Uterus (tissue), 4 donors: ENCODE results near the gene UPP1. TPM values are rescaled to one million over a fixed set of nuclear protein-coding genes. Genes with fewer than 3 reads are reported as not detected.
"Not testable (repeated sequence)": the region's sequence is repeated elsewhere in the genome, so short reads cannot be mapped to it uniquely, and the experiment has no call there.

ENCODE experiments used
- DNase-seq, 2 donors: peaks; one replicate each; pipeline ENCODE4 v3.0.0-alpha.2; 2019 to 2020
- H3K27ac ChIP-seq, 2 donors: fragments of 200-600 bp; sonication (generic); 1 replicate in 1 of 2; 2 replicates in 1 of 2; pipeline ENCODE4 v1.5.1; 2016 to 2018
- H3K27me3 ChIP-seq, 2 donors: fragments of 200-600 bp; sonication (generic); one replicate each; pipeline ENCODE4 v1.5.1; 2018 to 2019; ENCODE audit warnings: control low read depth in 1 of 2
- H3K36me3 ChIP-seq, 2 donors: fragments of 200-600 bp; sonication (generic); one replicate each; pipeline ENCODE4 v1.5.1; 2019; ENCODE audit warnings: control low read depth in 1 of 2
- H3K4me1 ChIP-seq, 2 donors: fragments of 200-600 bp; sonication (generic); one replicate each; pipeline ENCODE4 v1.5.1; 2018 to 2019; ENCODE audit warnings: control low read depth in 1 of 2
- H3K4me3 ChIP-seq, 2 donors: fragments of 200-600 bp; sonication (generic); 1 replicate in 1 of 2; 2 replicates in 1 of 2; pipeline ENCODE4 v1.5.1; 2018 to 2019; ENCODE audit warnings: mild to moderate bottlenecking in 1 of 2
- H3K9me3 ChIP-seq, 2 donors: fragments of 200-600 bp; sonication (generic); one replicate each; pipeline ENCODE4 v1.5.1; 2019; ENCODE audit warnings: control low read depth in 1 of 2
- POLR2A ChIP-seq, 2 donors: fragments of 450-650 bp; IDR thresholded peaks; one replicate each; pipeline ENCODE4 v1.6.1; 2016; ENCODE audit warnings: antibody characterized with exemption in 2 of 2, mild to moderate bottlenecking in 1 of 2, moderate library complexity in 1 of 2
- intact Hi-C: fragments of 100-400 bp; cut with DNase I; formaldehyde crosslinking; loops from one replicate; pipeline ENCODE4 v1.15.1; 2023; ENCODE audit warnings: low total_unique reads
- total RNA-seq, 4 donors: library from RNA; depleted of rRNA in 3 of 4; stranded (reverse); fragments of >200 nt in 3 of 4; gene quantifications; one replicate each; pipeline versions ENCODE4 v1.1.0 to v1.2.4, GENCODE V29; 2014 to 2023
- TF ChIP-seq, protein P1 (sequence below), 4 experiments: fragments of 200-600 bp in 2 of 4; fragments of 450-650 bp in 2 of 4; sonication (generic) in 2 of 4; IDR thresholded peaks; one replicate each; pipeline ENCODE4 v1.5.1; 2016 to 2019; ENCODE audit warnings: antibody characterized with exemption in 4 of 4, mild to moderate bottlenecking in 2 of 4, moderate library complexity in 1 of 4
- donor health status: DM: yes; HTN: yes; CAD: no.

The UPP1 gene
- total RNA-seq, 4 donors from 2014 or later, result 1.5 to 25.2 (median 5.4) TPM

DNA sequence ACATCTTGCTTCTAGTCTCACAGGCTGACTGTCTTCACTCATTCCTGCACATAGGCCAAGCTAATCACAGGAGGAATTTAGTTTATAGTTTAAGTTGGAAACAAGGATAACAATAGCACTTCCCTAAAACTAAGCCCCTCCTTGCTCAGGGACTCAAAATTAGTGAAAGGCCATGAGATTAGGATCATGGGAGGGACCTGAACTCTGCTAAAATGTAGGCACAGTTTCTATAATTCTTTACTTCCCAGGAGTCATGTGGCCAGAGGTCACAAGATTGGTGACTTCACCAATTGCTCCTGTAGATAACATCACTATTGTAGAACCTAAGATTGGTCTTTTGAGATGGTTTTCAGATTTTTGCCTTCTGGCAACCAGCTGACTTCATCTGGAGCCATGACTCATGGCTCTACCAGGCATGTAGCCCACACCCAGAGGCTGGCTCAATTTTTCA lies 14.8 kb upstream of the UPP1 start:
- intact Hi-C loops, result no loop called here
- Histone ChIP-seq H3K27ac (no peak overlapping the region), H3K4me3 (no peak overlapping the region), H3K4me1 (no peaks in the 10 kb centered on the region), H3K36me3 (no peaks in the 10 kb centered on the region), H3K27me3 (no peaks in the 10 kb centered on the region), H3K9me3 (no peaks in the 10 kb centered on the region)
- DNase-seq, result no peak
- TF ChIP-seq, protein P1, sequence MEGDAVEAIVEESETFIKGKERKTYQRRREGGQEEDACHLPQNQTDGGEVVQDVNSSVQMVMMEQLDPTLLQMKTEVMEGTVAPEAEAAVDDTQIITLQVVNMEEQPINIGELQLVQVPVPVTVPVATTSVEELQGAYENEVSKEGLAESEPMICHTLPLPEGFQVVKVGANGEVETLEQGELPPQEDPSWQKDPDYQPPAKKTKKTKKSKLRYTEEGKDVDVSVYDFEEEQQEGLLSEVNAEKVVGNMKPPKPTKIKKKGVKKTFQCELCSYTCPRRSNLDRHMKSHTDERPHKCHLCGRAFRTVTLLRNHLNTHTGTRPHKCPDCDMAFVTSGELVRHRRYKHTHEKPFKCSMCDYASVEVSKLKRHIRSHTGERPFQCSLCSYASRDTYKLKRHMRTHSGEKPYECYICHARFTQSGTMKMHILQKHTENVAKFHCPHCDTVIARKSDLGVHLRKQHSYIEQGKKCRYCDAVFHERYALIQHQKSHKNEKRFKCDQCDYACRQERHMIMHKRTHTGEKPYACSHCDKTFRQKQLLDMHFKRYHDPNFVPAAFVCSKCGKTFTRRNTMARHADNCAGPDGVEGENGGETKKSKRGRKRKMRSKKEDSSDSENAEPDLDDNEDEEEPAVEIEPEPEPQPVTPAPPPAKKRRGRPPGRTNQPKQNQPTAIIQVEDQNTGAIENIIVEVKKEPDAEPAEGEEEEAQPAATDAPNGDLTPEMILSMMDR (IDR thresholded peaks at IDR 0.05), result no peak
- TF ChIP-seq POLR2A (IDR thresholded peaks at IDR 0.05), result no peak

DNA sequence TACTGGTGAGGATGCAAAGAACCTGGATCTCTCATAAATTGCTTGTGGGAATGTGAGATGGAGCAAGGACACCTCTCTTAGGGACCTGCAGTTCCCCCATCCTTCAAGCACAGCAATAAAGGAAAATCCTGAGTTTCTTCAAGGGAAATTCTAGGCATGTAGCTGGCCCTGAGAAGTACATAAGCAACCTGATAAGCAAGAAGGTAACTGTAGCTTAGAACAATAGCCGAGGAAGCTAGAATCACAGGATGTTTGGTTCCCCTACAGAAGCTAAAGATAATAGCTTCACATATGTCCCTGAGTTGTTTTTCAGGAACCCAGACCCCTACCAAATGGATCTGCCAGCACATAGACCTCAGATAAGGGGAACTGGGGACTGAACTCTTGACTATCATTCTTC lies 11.6 kb upstream of the UPP1 start:
- H3K4me3 ChIP-seq, result no peak overlapping the region
- H3K27ac ChIP-seq, result no peak overlapping the region
- H3K27me3 ChIP-seq, result no peaks in the 10 kb centered on the region
- H3K36me3 ChIP-seq, result no peaks in the 10 kb centered on the region
- DNase-seq, result no peak
- TF ChIP-seq, protein P1 (IDR thresholded peaks at IDR 0.05), result no peak
- no peak for TF ChIP-seq POLR2A (IDR thresholded peaks at IDR 0.05)
- no peaks in the 10 kb centered on the region for H3K9me3 ChIP-seq
- H3K4me1 ChIP-seq, result no peaks in the 10 kb centered on the region
- intact Hi-C loops, result no loop called here

- no peak overlapping the region for H3K27ac ChIP-seq
- no peaks in the 10 kb centered on the region for H3K4me1 ChIP-seq
- TF ChIP-seq POLR2A (IDR thresholded peaks at IDR 0.05), result no peak
- TF ChIP-seq, protein P1 (IDR thresholded peaks at IDR 0.05), result no peak
- intact Hi-C loops, result no loop called here
- H3K27me3 ChIP-seq, result no peaks in the 10 kb centered on the region
- no peak for DNase-seq
- H3K9me3 ChIP-seq, result no peaks in the 10 kb centered on the region
- no peaks in the 10 kb centered on the region for H3K36me3 ChIP-seq
- H3K4me3 ChIP-seq, result no peak overlapping the region
Measured at GRCh38 chr7:48078470-48078869, 10.6 kb upstream of the UPP1 start.

DNA sequence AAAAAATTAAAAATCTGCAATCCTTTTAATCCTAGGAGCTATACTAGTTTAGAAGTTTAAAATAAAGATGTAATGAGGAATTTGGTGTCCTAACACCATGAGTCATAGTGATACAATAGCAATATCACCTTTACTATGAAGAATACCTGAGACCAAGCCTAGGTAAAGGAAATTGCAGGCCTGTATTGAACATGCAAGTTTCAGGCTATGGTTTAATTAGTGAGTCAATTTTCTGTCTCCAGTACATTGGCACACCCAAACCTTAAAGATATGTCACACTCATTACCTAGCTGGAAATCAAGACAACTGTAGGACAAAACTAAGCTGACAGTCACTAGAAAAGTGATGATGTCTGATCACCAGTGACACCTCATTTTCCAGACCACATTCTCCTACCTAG lies 6.7 kb upstream of the UPP1 start:
- H3K27me3 ChIP-seq, H3K27ac ChIP-seq, H3K4me3 ChIP-seq, H3K36me3 ChIP-seq, H3K4me1 ChIP-seq, DNase-seq, H3K9me3 ChIP-seq, intact Hi-C loops: not testable (repeated sequence)

DNA sequence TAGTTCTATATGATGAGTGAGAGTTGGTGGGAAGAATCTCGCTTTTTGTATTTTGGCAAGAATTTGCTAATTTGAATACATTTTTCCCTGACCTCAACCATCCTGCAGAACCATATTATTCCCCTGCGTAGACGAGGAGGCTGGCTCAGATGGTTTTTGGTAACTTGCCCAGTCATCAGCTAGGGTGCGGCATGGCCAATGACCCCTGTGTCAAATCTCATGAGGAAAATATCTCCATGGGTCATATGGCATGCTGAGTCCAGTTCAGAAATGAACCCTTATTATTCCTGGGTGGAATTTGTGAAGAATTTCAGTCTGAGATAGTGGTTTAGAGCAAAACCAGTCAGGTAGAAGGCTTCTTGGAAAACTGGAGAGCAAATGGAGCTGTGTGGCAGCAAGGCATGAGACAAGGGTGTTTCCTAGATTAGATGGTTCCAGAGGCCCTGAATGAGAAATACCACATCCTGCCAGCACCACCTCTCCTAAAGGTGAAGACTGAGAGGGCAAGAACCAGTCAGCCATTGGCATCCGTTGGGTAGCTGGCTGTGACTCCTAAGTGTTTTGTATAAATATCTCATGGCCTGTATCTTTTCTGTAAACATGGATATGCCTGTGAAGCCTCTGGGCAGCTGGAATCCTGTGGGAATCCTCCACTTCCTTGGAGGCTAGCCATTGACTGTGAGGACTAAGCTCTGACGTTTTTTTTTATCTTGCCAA lies 5.8 kb upstream of the UPP1 start:
- H3K27ac ChIP-seq, result peak overlapping the region in 1 of 2 donors; percentile 34
- TF ChIP-seq, protein P1 (IDR thresholded peaks at IDR 0.05), result no peak
- no peak for TF ChIP-seq POLR2A (IDR thresholded peaks at IDR 0.05)

More for the DNA sequence above, 5.8 kb upstream of the UPP1 start:
- Histone ChIP-seq H3K36me3 (no peaks in the 10 kb centered on the region), H3K27me3 (no peaks in the 10 kb centered on the region), H3K4me3 (no peak overlapping the region), H3K4me1 (peaks cover 5 to 6% of the 10 kb centered on the region in 2 donors), H3K9me3 (no peaks in the 10 kb centered on the region)
- DNase-seq, result no peak
- intact Hi-C loops, result no loop called here
